AG10803 (cell line): ENCODE data around the gene SLFN13.
"Not testable (repeated sequence)": the region's sequence is repeated elsewhere in the genome, so short reads cannot be mapped to it uniquely, and the experiment has no call there.

ENCODE experiments used
- DNase-seq: peaks from one replicate; pipeline ENCODE4 v3.0.0; 2010; ENCODE audit warnings: low read depth
- H3K4me3 ChIP-seq: 2 replicates; pipeline ENCODE4 v1.5.1; 2011; ENCODE audit warnings: mild to moderate bottlenecking, low read length, control low read depth
- TF ChIP-seq, protein P1 (sequence below): conservative IDR thresholded peaks from 2 replicates; pipeline ENCODE4 v1.5.1; 2011; ENCODE audit warnings: mild to moderate bottlenecking, low read length, control low read depth, inconsistent platforms

SLFN13 gene

GRCh38 chr17:35407531-35407930 lies 41.0 kb downstream of the SLFN13 start:
- H3K4me3 ChIP-seq: no peak overlapping the region
- TF ChIP-seq, protein P1, sequence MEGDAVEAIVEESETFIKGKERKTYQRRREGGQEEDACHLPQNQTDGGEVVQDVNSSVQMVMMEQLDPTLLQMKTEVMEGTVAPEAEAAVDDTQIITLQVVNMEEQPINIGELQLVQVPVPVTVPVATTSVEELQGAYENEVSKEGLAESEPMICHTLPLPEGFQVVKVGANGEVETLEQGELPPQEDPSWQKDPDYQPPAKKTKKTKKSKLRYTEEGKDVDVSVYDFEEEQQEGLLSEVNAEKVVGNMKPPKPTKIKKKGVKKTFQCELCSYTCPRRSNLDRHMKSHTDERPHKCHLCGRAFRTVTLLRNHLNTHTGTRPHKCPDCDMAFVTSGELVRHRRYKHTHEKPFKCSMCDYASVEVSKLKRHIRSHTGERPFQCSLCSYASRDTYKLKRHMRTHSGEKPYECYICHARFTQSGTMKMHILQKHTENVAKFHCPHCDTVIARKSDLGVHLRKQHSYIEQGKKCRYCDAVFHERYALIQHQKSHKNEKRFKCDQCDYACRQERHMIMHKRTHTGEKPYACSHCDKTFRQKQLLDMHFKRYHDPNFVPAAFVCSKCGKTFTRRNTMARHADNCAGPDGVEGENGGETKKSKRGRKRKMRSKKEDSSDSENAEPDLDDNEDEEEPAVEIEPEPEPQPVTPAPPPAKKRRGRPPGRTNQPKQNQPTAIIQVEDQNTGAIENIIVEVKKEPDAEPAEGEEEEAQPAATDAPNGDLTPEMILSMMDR: no peak
- DNase-seq: no peak

- TF ChIP-seq, protein P1: no peak
- DNase-seq: no peak
- H3K4me3 ChIP-seq: no peak overlapping the region
These were observed 42.0 kb downstream of the SLFN13 start for GRCh38 chr17:35406568-35406967.

DNA sequence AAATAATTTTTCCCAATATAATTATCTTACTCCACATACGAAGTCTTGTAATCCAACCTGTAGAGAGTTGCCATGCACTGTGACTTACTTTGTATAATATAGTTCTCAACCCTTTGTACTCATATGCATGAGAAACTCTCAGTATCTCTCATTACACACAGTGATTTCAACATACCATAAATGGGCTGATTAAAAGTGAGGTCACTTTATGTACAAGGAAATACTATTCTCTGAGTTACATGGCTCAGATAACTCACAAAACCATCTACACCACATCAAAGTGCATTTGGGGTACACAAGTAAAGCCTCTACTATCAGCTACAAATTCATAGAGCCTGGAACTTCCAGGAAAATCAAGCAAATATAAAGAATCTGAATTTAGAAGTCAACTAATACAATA lies 44.2 kb downstream of the SLFN13 start:
- TF ChIP-seq, protein P1: no peak
- H3K4me3 ChIP-seq: no peak overlapping the region
- no peak for DNase-seq

GRCh38 chr17:35393783-35394182 lies 54.8 kb downstream of the SLFN13 start:
- not testable (repeated sequence) for DNase-seq, H3K4me3 ChIP-seq

GRCh38 chr17:35390663-35391062 lies 57.9 kb downstream of the SLFN13 start:
- TF ChIP-seq, protein P1: no peak
- no peak overlapping the region for H3K4me3 ChIP-seq
- no peak for DNase-seq

DNA sequence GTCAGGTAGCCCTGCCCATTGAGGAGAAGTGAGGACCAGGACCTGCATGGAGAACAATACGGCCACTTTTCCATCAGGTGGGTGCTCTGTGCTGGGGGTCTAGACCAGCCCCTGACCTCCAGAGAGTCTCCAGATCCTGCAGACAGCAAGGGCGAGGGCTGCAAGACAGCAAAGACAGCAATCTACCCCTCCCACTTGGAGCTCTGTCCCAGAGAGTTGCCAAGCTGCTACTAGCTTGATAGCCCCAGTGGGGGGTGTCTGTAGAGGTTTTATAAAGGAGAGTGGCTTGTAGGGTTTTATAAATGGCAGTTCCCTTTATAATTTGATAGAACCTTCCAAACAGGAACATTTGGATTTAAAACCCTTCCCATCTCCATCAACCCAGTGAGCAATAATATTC lies 58.4 kb downstream of the SLFN13 start:
- no peak overlapping the region for H3K4me3 ChIP-seq
- DNase-seq: no peak
- TF ChIP-seq, protein P1: no peak

DNA sequence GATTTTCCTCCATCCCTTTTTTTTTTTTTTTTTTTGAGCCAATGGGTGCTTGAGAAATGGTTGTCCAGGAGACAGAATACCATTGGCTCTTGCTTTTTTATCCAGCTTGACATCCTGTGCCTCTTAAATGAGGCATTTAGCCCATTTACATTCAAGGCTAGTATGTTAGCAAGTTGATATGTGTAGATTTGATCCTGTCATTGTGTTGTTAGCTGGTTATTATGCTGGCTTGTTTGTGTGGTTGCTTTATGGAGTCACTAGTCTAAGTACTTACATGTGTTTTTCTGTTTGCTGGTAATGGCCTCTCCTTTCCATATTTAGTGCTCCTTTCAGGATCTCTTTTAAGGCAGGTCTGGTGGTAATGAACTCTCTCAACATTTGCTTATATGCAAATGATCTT lies 61.1 kb downstream of the SLFN13 start:
- H3K4me3 ChIP-seq: no peak overlapping the region
- DNase-seq: no peak
- TF ChIP-seq, protein P1: no peak
